A673 (cell line): ENCODE results near the gene PEX1.
"Not testable (repeated sequence)": the region's sequence is repeated elsewhere in the genome, so short reads cannot be mapped to it uniquely, and the experiment has no call there.

ENCODE experiments used
- CTCF ChIP-seq: fragments of 300-800, 200-600 bp; sonication (generic); conservative IDR thresholded peaks from 2 replicates; pipeline ENCODE4 v1.5.1; 2017; ENCODE audit warnings: low read depth, mild to moderate bottlenecking, antibody characterized with exemption, low read length, moderate library complexity, mixed read lengths
- EZH2 ChIP-seq: fragments of 200-600 bp; sonication (generic); IDR thresholded peaks from 2 replicates; pipeline ENCODE4 v1.6.1; 2017; ENCODE audit warnings: borderline replicate concordance, low read depth, mild to moderate bottlenecking, mixed read lengths, antibody characterized with exemption, low read length; ENCODE audit not compliant: poor library complexity, severe bottlenecking

GRCh38 chr7:92543542-92543941 lies 15.2 kb upstream of the PEX1 start:
- not testable (repeated sequence) for TF ChIP-seq CTCF, EZH2
